GM21515 (cell line): Measurements from ENCODE around the gene VPS35L.
"Not testable (repeated sequence)": the region's sequence is repeated elsewhere in the genome, so short reads cannot be mapped to it uniquely, and the experiment has no call there.

ENCODE experiments used
- ATAC-seq: cut with Tn5 transposase; IDR thresholded peaks from one replicate; pipeline ENCODE4 v1.9.1; 2021; ENCODE audit not compliant: unreplicated experiment

VPS35L gene

GRCh38 chr16:19709381-19710136 lies 154.1 kb downstream of the VPS35L start:
- no peak for ATAC-seq

GRCh38 chr16:19710191-19710908 lies 154.8 kb downstream of the VPS35L start:
- no peak for ATAC-seq

GRCh38 chr16:19710991-19711545 lies 155.6 kb downstream of the VPS35L start:
- ATAC-seq, result no peak

DNA sequence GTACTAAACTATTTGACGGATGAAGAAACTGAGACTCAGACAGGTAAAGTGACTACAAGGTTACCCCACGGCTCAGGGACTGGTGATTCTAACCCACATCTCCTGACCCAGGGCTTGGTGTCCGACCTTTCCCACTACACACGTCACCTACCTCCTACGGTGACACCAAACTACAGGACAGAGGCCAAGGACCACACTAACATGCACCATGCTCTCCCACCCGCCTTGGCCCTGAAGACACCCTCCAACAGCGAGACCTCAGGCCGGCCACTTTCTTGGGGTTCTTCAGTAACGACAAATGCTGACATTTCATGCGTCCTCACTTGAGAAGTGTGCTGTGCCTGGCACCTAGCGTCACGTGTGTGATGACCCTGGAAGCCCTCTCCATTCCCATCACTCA lies 156.1 kb downstream of the VPS35L start:
- ATAC-seq, result no peak

GRCh38 chr16:19712418-19713058 lies 157.0 kb downstream of the VPS35L start:
- no peak for ATAC-seq

DNA sequence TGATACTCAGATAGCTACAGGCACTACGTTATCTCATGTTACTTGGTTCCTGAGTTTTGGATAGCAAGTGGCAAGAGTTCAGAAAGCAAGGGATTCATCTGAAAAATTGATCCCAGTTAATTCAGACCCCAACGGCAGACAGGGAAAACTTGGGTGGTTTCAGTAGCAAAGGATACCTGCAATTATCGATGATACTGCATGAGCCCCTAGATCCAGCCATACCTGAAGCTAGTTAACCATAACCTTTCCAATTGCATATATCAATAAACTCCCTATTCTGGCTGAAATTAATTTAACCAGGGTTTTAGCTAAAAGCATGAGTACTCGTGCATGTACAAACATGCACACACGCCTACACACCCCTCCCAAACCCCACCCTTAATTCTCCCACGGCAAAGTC lies 158.2 kb downstream of the VPS35L start:
- ATAC-seq, result no peak

- ATAC-seq, result no peak
These were observed 160.1 kb downstream of the VPS35L start for GRCh38 chr16:19715566-19715965.

DNA sequence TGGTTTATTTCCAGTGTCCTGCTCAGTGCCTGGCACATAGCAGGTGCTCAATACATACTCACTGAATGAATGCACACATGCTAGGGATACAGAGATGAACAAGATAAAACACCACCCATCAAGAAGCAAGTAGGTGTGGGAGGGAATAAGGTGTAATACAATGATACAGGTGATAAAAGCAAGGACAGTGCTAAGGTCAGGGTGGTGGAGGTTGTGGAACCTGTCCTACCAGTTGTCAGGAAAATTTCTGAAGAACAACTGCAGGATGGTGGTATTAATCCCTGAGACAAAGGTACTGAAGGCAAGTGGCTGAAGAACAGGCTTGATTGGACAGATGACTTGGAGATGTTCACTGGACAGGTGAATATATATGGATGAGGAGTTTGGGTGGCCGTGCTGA lies 160.7 kb downstream of the VPS35L start:
- ATAC-seq, result no peak

DNA sequence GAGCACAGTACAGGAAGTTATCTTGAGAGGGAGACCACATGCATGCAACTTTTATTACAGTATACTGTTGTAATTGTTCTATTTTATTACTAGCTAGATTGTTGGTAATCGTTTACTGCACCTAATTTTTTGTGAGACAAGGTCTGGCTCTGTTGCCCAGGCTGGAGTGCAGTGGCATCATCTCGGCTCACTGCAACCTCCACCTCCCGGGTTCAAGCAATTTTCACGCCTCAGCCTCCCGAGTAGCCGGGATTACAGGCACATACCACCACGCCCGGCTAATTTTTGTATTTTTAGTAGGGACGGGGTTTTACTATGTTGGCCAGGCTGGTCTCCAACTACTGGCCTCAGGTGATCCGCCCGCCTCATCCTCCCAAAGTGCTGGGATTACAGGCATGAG lies 161.2 kb downstream of the VPS35L start:
- not testable (repeated sequence) for ATAC-seq

- no peak for ATAC-seq
These were observed 161.8 kb downstream of the VPS35L start for GRCh38 chr16:19717314-19717713.

DNA sequence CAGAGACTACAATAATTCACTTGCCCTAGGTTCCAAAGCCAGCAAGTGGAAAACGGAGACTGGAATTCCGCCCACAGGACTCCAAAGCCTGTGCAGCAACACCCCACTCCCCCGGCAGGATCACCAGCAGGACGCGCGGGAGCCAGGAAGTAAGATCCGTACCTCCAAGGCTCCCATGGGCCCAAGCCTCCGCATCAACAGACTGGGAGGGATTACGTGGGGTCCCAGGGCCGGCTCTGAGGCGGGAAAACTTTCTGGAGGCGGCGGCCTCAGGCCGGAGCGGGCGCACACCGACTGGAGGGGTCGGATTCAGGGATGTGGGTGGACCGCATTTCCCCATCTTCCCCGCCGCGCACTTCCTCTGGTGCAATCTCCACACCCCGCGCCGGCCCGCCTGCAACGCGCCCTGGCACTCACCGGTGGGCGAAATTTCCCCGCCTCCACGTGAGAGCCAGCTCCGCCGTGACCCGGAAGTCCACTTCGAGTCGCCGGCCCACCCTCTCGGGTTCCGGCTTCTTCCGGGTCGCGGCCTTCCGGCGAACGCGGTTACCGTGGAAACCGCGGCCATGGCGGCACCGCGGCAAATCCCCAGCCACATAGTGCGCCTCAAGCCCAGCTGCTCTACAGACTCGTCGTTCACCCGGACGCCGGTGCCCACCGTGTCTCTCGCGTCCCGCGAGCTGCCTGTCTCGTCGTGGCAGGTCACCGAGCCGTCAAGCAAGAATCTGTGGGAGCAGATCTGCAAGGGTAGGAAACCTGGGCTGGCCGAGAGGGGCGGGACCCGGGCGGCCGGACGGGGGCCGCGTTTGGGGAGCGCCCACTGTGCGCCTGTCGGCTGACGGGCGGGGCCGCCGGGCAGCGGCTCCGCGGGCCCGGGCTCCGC lies 162.5 kb downstream of the VPS35L start, which contains the start of the genes IQCK and KNOP1:
Gene IQCK (plus strand): TSS at position 531 of the 883 bp plus-strand sequence. CDS start 36 bp downstream, at position 567.
Gene KNOP1 (minus strand): TSS at position 487 of the 883 bp plus-strand sequence. CDS start 3,192 bp downstream, outside the sequence.
- peak; percentile 92 for ATAC-seq

GRCh38 chr16:19718624-19718965 lies 163.1 kb downstream of the VPS35L start:
- no peak for ATAC-seq

GRCh38 chr16:19722269-19722952 lies 166.9 kb downstream of the VPS35L start:
- no peak for ATAC-seq

DNA sequence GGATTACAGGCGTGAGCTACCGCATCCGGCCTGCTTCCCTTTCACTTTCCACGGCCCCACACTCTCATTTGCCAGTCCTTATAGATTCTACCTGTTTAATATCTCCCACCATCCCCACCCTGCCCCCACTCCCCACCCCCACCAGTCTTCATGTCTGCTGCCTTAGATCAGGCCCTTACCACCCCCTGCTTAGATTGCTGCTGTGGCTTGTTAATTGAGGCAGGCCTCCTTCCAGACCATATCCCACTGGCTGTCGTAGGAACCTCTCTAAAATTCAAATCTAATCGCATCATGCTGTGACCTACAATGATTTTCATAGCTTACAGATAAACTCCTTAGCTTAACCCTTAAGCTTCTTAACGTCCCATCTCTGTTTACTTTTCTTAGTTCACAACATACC lies 167.5 kb downstream of the VPS35L start:
- no peak for ATAC-seq

- no peak for ATAC-seq
These were observed 173.1 kb downstream of the VPS35L start for GRCh38 chr16:19728636-19728965.

DNA sequence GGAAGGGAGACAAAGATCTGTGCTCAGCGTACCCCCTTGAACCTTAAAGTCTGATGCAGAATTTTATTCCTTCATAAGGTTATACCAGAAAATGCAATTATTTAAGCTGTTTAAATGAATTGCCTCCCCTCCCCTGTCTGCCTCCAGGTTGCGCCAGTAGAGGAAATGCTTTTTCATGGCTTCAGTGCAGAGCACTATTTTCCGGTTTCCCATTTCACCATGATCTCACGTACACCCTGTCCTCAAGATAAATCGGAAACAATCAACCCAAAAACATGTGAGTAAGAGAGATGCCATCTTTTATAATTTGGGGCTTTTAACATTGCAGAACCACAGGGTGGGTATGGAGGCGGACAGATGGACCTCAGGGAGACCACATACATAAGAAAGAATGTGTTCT lies 178.0 kb downstream of the VPS35L start:
- ATAC-seq, result no peak

DNA sequence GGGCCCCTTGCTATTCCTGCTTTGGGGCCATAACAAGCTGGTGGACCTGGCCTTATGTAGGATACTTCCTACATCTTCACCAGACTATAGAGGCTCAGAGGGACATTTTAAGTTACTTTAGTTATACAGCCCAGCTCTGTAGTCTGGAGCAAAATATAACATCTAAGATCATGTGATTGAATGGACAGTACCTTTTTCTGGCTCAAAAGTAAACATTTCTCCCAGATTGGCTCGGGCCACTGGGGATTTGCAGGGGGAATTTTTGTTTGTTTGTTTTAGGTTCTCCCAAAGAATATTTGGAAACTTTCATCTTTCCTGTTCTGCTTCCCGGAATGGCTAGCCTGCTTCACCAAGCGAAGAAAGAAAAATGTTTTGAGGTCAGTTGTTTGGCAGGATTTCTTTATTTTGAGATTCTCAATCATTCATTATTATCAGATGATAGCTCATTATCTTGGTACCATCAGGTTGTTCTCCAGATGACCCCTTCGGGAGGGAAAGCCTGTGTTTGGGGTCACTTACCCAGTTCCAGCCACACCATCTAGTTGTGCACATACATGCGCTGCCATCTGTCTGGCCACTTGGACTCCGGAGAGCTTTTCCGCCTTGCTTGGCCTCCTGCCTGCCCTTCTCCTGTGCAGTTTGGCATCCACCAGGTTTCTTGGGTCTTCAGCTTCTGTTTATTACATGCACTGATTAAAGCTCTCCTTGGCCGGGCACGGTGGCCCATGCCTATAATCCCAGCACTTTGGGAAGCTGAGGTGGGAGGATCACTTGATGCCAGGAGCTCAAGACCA lies 179.8 kb downstream of the VPS35L start:
- no peak for ATAC-seq

DNA sequence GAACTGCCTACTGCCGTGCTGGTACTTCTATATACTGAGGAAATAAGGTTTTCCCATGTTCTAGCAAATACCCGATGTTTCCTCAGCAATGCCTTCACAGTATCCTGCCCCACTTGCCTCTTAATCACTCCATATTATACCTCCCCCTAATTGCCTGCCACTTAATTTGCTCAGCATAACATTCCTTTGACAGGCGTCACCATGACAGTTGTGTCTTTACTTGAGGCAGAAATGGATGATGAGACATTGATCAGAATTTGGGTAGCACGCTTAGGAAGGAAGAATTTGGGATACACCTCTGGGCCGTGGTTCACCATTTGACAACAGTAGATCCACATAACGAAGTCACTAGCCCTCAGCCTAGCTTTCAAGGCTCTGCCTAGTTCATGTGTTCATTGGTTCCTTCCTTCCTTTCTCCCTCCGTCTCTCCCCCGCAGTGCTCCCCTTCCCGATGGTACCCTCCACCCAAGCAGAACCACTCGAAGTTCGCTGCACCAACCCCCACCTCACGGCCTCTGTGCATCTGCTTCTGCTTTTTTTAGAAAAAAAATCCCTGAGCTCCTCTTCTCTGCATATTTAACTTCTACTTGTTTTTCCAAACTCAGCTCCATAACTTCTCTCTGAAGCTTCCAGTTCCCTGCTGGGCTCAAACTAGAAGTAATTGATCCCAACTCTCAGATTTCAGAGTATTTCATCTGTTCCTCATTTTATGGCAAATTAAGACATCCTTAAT lies 182.0 kb downstream of the VPS35L start:
- ATAC-seq, result no peak

GRCh38 chr16:19741354-19741753 lies 185.9 kb downstream of the VPS35L start:
- ATAC-seq, result no peak
